SH-SY5Y (cell line): ENCODE data around the gene CAMK1G.

ENCODE experiments used
- GATA2 ChIP-seq: IDR thresholded peaks from 2 replicates; pipeline ENCODE4 v1.6.1; 2011; ENCODE audit warnings: mild to moderate bottlenecking, low read depth, low read length
- GATA3 ChIP-seq: IDR thresholded peaks from 2 replicates; pipeline ENCODE4 v1.6.1; 2011; ENCODE audit warnings: low read depth, mild to moderate bottlenecking, low read length, moderate library complexity

Gene CAMK1G

DNA sequence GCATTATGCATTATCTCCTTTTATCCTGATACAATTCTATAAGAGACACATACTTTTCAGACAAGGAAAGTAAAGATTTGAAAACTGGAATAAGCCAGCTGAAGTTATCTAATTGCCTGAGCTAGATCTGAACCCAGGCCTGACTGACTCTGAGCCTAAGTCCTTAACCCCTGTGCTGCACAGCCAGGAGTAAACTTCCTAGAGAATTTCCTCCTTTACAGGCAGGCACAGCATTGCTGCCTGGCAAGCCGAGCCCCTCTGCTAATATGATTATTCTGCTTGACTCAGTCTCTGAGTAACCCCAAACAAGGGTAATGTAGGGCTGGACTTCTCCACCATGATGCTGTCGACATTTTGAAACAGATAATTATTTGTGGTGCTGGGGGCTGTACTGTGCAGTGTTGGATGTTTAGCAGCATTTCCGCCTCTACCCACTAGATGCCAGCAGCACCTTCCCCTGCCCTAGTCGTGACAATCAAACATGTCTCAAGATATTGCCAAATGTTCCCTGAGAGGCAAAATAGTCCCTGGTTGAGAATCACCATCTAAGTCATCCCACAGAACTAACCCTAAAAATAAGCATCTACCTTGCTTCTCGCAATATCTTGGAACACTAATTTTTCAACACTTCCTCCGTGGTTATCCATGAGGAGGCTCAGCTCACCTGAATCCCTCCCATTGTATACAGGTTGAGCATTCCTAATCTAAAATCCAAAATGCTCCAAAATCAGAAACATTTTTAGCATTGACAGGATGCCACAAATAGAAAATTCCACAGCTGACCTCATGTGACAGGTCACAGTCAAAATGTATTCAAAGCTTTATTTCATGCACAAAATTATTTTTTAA, 18.5 kb downstream of the CAMK1G start:
- TF ChIP-seq GATA3 (no peak), GATA2 (no peak)

DNA sequence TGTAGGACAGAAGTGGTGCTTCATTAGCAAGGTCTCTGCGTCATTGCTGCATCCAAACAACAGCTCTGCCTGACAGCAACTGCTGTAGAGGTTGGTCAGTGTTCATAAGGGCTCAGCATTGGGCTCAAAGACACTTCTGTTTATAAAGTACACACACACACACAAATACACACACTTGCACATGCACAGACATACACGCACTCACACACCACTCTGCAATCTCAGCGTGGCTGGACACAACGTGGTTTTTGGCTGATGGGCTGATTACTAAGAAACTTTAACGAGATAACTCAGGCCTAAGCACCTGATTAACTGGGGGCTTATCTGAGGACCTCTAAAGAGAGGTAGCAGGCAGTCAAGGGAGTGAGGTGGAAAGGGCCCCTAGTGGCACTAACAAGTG, 20.4 kb downstream of the CAMK1G start:
- TF ChIP-seq GATA3 (no peak), GATA2 (no peak)

DNA sequence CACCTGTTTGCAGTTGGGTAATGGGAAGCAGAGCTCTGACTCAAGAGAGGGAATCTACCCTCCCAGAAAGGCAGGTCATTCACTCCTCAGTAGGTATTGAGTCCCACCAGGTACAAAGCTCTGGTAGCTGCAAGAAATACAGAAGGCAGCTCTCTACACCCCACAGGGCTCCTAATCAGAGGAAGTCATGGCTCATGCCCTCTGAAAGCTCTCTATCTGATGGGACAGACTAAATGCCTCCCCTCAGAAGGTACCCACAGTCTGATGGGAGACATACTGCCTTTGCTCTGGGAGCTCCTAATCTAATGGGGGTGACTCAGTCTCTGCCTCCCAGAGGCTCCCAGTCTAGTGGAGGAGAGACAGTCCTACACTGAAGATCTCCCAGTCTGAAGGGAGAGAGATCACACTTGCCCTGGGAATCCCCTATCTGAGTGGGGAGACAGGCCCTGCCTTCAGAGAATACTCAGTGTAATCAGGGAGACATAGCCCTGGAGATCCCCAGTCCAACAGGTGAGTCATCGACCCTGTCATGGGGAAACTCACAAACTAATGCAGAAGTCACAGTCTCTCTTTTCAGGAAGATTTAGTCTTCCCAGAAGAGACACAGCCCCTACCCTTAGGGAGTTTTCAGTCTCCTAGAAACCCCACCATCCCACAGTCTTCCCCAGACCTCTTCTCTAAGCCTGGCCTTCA, 23.7 kb downstream of the CAMK1G start:
- TF ChIP-seq GATA3: no peak
- TF ChIP-seq GATA2: no peak

DNA sequence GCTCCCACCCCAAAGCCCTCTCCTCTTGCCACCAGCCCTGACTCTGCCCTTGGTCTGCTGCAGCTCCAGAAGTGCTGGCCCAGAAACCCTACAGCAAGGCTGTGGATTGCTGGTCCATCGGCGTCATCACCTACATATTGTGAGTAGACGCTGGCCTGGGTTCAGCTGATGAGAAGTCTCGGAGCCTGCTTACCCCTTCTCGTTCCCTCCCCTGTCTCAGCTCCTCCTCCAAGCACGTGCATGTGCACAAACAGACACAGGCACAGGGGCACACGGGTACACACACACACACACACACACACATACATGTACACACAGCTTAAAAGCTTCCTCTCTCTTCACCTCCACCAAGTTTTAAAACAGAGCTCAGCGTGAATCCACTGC, 24.3 kb downstream of the CAMK1G start:
- no peak for TF ChIP-seq GATA2
- no peak for TF ChIP-seq GATA3

GRCh38 chr1:209609041-209609790, 25.7 kb downstream of the CAMK1G start:
- TF ChIP-seq GATA3 (no peak), GATA2 (no peak)

DNA sequence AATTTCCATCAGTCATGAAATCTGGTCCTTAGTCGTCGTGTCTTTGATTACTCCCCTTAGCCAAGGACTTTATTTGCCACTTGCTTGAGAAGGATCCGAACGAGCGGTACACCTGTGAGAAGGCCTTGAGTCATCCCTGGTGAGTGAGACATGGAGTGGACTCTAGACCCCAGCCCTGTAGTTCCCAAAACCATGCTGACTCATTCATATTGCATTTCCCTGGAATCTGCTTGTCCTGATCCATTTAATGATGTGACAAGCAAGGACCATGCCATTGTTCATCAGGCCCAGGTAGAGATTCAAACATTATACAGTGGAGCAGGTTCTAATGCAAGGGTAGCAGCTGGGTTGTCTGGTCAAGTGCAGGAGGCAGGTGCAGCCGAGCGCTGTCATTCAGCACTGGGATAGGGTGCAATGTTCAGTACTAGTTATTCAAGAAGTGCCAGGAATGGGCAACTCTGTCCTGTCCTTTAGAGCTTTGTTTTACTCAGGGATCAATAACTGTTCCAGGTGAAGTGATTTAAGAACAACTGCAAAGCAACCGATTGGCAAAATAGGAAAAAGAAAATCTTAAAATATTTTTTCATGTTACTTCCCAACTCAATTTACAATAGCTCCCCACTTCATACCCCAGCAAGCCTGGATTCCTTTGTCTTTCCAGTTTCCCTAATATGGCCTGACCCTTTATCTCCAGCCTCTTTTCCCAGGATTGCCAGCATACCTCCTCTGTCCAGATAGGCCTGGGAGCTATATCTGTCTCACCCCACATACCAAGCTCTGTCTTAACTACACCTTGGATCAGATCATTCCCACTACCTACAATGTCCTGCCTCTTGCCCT, 26.5 kb downstream of the CAMK1G start:
- TF ChIP-seq GATA2 (no peak), GATA3 (no peak)

- no peak for TF ChIP-seq GATA2
- TF ChIP-seq GATA3: no peak
These were observed 27.1 kb downstream of the CAMK1G start for GRCh38 chr1:209610631-209610905.

DNA sequence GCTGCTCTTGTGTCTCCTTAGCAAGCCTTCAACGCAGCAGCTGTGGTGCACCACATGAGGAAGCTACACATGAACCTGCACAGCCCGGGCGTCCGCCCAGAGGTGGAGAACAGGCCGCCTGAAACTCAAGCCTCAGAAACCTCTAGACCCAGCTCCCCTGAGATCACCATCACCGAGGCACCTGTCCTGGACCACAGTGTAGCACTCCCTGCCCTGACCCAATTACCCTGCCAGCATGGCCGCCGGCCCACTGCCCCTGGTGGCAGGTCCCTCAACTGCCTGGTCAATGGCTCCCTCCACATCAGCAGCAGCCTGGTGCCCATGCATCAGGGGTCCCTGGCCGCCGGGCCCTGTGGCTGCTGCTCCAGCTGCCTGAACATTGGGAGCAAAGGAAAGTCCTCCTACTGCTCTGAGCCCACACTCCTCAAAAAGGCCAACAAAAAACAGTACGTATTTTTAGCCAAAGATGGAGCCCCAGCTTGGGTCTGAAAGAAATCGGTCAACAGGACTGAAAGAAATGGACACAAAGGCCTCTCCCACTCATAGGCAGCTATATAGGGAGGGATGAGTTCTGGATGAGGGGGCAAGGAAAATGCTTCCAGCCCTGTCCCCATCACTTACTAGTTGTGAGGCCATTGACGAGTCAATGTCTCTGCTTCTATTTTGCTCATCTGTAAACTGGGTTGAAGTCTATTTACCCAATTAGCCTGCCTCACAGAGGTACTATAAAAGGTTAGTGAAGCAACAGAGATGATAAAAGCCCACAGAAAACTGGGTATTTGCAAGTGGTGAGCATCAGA, 28.5 kb downstream of the CAMK1G start:
- no peak for TF ChIP-seq GATA3
- TF ChIP-seq GATA2: no peak

GRCh38 chr1:209612646-209613399, 29.3 kb downstream of the CAMK1G start:
- TF ChIP-seq GATA2 (no peak), GATA3 (no peak)

- TF ChIP-seq GATA3 (no peak), GATA2 (no peak)
These were observed 30.1 kb downstream of the CAMK1G start for GRCh38 chr1:209613400-209614150.

GRCh38 chr1:209614151-209614420, 30.6 kb downstream of the CAMK1G start:
- TF ChIP-seq GATA2 (no peak), GATA3 (no peak)

- no peak for TF ChIP-seq GATA3
- no peak for TF ChIP-seq GATA2
These were observed 31.4 kb downstream of the CAMK1G start for GRCh38 chr1:209614906-209615305.
